Activated CD8-positive, alpha-beta memory T cell treated with anti-CD3 and anti-CD28 coated beads for 4 hours (primary cell): ENCODE measurements around the gene IREB2.

Experiments used
- DNase-seq, 2 donors: peaks; one replicate each; pipeline ENCODE4 v3.0.0-alpha.2; 2020; ENCODE audit warnings: low read depth in 2 of 2

The IREB2 gene

GRCh38 chr15:78541744-78542034 is 103.7 kb downstream of the IREB2 start:
- DNase-seq: no peak

GRCh38 chr15:78542647-78543046 is 104.6 kb downstream of the IREB2 start:
- no peak for DNase-seq

- no peak for DNase-seq
Observed at GRCh38 chr15:78550194-78550593, 112.2 kb downstream of the IREB2 start.

GRCh38 chr15:78550815-78551214 is 112.8 kb downstream of the IREB2 start:
- no peak for DNase-seq
